Hippocampal formation (tissue), 2 donors: ENCODE data around the gene PLCB2.

Experiments
- DNase-seq, 2 donors: peaks; one replicate each; lab custom pipeline; 2025; lab: John Stamatoyannopoulos, UW

PLCB2 gene

DNA sequence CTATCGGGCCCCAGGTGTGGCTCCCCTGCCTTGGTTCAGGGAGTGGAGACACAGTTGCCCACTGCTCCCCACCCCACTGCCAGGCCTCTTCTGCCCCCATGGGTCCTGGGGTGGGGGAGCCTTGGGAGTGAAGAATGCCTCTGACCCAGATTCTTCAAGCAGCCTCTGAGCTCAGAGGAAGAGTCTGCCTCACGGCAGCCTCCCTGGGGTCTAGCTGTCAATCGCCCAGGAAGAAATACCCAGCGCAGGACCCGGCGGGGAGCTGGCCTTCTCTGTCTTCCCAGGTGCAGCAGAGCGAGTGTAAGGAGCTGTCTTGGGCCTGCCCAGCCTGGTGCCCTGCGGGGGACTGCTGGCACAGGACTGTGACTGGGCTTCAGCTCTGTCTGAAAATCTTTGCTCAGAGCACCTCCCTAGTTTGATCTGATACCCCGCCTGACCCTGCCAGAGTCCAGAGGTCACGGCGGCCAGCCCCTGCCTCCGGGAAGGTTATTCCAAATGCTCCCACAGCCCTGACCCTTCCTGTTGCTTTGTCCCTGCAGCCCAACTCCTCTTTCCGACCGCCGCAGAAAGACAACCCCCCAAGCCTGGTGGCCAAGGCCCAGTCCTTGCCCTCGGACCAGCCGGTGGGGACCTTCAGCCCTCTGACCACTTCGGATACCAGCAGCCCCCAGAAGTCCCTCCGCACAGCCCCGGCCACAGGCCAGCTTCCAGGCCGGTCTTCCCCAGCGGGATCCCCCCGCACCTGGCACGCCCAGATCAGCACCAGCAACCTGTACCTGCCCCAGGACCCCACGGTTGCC, 35.9 kb downstream of the PLCB2 start:
- DNase-seq, result no peak

DNA sequence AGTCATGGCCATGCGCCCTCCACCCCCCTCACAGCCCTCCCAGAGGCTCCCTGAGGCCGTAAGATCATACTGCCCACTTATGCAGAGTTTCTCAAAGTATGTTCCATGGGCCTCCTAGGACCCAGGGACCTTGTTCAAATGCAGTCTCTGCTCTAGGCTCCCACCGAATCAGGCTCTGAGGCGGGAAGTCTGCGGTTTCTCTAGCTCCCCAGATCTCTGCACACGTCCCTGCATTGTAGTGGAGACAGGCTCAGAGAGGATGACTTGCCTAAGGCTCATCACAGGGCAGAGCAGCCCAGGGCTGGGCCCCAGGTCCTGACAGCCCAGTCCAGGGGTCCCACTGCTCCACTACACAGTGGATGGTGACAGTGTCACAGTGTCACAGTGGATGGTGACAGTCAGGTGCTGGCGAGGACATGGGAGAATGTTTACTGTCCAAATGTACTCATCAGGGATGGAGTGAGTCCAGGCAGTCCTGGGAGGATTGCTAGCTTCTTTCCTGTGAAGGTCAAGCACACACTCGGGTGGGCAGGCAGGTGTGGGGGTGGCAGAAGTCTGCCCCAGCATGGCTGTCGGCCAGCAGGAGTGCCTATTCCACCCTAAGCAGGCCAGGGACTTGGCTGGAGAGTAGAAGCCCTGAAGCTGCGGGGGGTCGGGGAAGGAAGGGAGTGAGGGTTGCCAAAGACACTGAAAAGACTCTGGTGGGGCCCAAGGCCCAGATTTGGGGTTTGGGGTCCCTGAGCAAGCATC, 37.3 kb downstream of the PLCB2 start:
- DNase-seq, result no peak

DNA sequence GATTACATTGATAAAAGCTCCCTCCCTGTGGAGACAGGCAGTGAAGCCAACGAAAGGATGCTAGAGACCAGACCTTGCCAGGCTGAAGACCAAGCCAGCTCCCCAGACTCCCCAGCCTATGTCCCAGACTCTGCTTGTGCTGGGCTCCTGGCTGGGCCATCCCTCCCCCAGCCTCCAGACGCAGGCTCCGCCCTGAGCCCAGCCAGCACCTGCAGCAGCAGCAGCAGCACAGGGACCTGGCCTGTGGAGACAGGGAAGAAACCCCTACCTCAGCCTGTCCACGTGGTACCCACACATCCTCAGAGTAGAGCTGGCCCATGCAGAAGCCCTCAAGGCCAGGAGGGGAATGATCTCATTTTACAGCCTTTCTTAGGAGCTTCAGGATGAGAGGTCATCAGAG, 38.1 kb downstream of the PLCB2 start:
- DNase-seq, result no peak

DNA sequence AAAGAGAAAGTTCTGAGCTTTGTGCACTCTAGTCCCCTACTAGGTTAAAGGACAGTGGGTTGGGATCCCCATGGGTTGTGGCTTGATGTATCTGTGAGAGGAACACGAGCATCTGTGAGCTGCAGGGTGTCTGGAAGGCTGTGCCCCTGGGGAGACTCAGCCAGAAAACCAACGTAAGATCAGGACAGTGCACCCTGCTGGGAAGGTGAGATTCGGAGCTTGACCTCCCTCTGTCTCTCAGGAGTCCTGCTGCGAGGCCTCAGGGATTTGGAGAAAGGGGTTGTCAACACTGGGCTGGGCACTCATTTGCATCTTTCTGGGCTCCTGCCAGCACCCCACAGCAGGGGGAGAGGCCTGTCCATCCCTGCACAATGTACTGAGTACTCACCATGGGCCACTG, 40.1 kb downstream of the PLCB2 start:
- no peak for DNase-seq

DNA sequence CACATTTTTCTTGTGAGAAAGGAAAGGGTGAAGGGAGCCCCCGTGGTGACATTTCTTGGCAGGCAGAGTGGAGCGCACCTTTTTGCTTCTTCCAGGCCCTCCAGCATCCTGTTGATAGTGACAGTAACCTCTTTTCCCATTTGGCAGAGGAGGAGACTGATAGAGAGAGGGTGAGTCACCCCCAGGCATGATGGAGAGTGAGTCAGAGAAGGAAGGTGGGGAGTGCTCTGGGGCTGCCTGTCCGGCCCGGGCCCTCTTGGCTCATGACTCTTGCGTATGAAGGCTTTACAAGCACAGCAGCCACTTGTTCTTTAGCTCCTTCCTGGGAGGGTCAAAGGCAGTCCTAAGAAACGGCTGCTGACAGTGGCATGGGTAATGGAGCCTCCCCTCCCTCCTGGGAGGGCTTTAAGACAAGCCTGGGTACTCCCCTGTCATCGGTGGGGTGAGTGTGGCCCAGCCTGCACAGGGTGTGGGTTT, 40.9 kb downstream of the PLCB2 start:
- DNase-seq, result no peak

DNA sequence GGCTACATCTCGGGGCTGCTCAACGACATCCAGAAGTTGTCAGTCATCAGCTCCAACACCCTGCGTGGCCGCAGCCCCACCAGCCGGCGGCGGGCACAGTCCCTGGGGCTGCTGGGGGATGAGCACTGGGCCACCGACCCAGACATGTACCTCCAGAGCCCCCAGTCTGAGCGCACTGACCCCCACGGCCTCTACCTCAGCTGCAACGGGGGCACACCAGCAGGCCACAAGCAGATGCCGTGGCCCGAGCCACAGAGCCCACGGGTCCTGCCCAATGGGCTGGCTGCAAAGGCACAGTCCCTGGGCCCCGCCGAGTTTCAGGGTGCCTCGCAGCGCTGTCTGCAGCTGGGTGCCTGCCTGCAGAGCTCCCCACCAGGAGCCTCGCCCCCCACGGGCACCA, 41.9 kb downstream of the PLCB2 start:
- no peak for DNase-seq

DNA sequence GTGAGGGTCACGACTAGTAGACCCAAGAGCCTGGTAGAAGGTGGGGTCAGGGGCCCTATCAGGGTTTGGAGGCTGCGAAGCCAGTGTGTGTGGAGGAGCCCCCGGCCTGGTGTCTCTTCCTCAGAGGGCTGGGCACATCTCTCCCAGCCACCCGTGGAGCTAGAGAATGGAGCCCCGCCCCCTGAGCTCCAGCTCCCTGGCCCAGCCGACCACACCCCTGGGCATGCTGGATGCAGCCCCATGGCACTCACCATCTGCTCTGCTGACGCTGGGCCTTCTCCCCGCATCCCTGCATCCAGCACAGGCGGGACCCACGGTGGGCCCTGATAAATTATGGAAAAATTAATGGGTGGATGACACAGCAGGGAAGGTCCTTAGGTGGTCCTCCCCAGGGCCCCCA, 42.4 kb downstream of the PLCB2 start:
- no peak for DNase-seq

DNA sequence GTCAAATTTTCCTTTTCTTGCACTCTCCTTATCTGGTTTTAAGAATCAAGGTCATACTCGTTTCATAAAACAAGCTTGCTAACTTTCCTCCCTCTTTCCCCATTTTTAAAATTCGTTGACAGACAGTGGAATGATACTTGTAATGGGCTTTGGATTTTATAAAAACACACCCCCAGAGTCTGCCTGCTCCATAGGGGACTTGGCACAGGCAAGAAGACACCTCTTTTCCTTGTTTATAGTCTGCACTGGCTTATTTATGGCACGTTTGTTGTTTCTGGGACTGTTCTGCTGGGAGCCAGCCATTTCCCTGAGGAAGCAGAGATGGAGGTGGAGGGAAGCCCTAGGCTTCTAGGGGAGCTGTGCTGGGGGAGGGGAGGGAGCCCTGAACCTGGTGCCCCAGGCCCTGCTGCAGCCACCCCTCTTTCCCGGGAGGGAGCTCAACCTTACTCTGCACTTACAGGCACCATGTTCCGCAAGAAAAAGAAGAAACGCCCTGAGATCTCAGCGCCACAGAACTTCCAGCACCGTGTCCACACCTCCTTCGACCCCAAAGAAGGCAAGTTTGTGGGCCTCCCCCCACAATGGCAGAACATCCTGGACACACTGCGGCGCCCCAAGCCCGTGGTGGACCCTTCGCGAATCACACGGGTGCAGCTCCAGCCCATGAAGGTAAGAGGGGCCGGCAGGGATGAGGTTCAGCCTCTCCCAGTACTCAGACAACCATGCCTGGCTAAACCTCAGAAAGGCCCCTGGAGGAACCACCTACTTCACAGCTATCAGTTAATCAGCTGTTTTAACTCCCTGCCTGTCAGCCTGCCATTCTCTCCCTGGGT, 43.2 kb downstream of the PLCB2 start:
- DNase-seq, result no peak

DNA sequence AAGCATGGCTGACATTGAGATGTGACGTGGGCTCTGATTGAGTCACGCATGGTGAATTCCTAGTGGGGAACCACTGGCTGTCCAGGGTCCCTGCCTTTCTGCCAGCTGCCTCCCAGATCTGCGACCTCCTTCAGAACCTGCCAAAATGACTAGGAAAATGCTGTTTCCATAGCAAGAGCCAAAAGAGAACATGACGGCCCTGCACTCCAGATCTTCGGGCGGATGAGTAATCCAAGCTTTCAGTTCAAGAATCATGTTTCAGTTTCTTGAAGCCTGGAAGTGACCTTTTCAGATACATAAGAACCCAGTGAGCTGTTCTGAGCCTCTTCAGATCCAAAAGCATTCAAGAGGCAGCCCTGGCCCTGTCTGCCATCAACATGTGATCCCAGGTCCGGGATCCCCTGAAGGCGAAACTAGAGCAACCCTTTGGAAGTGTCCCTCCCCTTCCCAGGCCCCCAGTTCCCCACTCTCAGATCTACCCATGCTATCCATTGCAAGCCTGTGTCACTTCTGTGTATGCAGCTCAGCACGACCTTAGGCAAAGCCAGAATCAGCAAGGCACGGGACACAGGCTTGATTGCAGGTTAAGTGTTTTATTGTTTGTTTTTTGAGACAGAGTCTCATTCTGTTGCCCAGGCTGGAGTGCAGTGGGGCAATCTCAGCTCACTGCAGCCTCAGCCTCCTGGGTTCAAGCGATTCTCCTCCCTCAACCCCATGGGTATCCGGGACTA, 44.5 kb downstream of the PLCB2 start:
- DNase-seq, result no peak

DNA sequence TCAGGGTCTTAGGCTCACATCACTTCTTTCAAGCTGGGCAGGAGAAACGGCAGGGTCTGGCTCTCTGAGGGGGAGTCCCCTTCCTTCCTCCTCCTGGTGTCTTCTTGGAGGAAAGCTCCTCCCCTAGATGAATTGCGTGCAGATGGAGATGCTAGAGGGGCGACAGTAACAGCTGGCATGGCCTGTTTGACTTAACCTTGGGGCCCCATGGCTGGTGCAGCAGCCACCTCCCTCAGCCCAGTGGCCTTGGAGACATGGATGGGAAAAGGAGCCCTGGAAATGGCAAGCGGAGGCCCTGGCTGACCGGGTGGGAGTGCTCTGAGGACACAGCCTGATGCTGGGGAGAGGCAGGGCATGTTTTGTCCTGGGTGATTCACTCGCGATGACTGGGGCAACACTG, 48.7 kb downstream of the PLCB2 start:
- DNase-seq, result no peak

DNA sequence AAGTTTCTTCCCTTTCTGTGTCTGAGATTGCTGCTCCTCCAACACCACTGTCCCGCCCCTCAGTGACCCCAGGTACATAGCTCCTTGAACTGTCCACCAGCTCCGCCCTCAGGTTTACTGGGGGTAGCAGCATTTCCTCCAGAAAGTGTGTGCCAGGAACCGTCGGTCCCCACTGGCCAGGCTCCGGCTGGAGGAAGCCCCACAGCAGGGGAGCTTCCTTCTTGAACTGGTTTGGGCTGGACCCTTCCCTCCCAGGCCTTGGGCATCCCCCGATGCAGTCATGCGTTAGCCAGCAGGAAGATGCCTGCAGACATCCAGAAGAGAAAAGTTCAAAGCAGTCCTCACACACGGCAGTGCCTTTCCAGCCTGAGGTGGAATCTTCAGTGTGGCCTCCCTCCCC, 49.2 kb downstream of the PLCB2 start:
- no peak for DNase-seq

DNA sequence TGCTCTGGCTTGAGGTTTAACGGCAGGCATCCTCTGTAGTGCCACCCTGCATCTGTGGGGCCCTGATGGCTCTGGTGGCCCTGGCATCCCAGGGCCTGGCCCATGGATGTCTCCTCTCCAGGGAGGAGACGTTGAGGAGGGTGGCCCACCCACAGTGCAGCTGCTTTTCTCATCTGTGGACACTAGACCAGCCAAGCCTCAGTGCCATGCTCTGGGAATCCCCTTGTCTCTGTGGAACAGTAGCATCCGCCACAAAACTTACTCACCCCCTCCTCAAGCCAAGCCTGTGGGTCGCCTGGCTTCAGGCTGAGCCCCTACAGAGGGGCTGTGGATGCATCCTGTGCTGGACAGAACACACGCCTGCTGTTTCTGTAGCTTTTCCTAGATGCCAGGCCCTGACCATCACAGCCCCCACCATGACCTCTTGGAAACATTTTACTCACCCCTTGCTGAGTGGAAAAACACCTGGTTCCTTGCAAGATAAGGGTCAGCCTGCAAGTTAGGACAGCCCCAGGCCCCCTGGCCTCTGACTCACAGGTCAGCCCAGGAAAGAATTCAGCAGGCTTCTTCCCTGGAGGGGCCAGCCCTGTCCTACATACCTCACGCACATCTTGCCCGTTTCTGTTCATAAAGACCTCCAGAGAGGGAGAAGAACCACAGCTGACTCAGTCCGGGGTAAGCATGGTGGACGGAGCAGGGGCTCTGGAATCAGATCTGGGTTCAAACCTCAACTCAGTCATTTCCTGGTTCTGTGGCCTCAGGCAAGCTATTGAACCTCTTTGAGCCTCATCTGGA, 49.9 kb downstream of the PLCB2 start:
- no peak for DNase-seq

DNA sequence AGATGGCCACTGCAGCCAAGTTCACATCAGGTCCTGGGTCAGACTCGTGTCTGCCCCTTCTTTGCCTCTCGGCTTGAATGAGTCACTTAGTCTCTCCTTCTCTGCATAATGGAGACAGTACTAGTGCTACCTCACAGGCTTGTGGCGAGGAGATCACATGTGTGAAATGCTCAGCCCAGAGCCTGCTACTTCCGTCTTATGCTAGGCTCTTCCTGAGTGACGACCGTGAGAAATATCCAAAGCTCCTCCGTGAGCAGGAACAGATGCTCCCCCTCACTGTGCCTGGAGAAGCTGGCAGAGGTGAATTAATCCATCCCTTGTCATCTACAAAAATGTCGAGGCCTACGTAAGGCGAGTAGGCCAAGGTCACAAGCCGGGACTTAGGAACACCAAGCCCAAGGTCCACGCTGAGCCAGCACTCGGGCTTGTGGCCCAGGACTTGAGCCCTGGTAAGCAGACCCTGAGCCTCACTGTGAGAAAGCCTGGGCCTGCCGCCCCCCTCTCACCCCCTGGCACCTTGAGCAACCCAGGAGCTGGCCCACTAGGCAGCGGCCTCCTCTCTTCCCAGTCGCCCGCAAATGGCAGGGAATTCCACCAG, 51.0 kb downstream of the PLCB2 start:
- no peak for DNase-seq

DNA sequence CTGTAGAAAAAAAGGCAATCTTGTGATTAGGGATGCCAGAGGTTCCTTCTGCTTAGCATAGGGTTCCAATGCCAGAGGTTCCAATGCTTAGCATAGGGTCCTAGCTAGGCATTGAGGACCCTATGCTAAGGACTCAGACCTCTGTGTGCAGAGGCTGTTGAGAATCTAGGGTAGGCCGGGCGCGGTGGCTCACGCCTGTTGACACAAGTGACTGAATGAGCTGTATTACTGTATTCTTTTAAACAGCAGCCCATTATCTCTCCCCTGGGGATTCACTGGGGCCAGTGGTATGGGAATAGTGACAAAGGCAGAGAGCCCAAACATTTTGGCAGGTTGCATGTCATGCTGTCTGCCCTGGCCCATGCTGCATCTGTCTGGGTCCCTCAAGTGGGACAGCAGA, 52.7 kb downstream of the PLCB2 start:
- DNase-seq, result no peak

DNA sequence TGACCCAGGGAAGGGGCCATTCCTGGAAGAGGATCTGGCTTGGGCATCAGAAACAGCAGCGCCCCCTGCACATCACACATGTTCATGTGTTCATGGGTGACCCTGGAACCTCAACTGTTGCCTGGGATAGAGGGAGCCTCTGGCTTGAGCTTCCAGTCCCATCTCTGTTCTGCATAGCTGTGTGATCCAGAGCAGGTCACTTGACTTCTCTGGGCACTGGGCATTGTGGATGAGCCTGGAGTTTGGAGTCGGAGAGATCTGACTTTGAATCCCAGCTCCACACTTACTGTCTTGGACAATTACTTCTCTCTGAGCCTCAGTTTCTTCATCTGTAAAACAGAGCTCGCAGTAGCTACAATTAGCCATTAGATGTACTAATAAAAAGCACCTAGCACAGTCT, 53.3 kb downstream of the PLCB2 start:
- no peak for DNase-seq

DNA sequence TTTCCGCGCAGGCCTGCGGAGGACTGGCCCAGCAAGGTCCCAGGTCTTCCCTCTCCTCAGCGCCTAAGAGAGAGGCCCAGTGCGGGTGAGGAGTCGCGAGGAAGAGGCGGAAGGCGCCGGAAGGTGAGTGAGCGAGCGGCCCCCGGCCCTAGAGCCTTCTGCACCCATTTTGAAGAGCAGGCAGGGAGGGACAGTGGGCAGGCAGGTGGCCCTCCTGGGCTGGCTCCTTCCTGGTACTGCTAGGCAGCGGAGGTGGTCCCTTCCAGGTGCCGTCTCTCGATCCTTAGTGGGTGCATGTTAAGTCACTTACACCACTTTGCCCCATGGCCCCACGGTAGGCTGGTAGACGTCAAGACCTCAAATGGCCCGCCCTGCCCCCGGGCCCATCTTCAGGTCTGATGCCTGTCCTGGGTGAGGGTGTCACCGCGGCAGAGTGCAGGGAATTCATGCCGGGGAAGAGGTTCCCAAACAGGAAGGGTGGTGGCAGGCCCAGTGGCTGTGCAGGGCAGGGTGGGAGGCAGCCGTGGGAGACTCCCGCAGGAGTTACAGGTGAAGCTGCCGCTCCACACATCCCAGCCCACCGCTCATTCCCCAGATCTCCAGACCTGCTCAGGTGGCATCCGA, 54.5 kb downstream of the PLCB2 start:
- no peak for DNase-seq

DNA sequence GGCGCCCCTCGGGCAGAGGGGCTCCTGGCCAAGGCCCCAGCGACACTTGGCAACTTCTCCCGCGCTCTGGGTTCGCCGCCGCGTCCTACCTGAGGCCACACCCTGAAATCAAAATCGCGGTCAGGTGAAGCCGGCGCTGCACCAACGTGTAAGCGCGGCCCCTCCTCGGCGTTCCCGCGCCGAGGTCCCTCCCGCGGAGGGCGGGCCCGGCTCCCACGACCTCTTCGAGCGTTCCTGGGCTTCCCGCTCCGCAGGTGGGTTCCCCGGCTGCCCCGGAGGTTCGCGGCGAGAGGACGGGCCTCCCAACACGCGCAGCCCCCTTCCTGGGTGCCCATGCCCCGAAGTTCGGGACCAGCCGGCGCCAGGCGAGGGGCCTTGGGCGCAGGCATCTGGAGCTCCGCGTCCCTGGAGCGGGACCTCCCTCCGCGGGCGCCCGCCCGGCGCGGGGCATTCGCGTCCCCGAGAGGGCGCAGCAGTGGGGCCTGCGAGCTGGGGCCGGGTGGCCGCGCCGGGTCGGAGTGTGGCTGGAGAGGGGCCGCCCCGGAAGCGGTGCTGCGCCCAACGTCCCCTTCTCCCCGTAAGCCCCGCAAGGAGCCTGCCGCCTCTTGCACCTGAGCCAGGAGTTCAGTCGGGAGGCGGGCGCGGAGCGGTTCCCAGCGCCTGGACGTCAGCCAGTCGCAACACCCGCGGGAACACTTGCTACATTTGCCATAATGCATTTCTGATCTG, 55.1 kb downstream of the PLCB2 start:
- DNase-seq, result no peak

DNA sequence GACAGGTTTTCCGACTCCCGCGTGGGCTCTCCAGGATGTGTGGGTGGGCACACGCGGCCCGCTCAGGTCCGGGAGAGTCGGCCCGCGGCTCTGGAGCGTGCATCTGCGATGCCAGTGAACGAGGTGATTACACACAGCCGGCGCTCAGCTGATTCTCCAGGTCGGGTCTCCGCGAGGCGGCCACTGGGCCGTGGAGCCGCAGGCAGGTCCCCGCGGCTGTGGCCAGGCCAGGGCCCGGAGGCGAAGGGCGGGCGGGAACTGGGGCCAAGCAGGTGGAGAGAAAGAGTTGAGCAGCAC, 55.6 kb downstream of the PLCB2 start:
- DNase-seq, result no peak

DNA sequence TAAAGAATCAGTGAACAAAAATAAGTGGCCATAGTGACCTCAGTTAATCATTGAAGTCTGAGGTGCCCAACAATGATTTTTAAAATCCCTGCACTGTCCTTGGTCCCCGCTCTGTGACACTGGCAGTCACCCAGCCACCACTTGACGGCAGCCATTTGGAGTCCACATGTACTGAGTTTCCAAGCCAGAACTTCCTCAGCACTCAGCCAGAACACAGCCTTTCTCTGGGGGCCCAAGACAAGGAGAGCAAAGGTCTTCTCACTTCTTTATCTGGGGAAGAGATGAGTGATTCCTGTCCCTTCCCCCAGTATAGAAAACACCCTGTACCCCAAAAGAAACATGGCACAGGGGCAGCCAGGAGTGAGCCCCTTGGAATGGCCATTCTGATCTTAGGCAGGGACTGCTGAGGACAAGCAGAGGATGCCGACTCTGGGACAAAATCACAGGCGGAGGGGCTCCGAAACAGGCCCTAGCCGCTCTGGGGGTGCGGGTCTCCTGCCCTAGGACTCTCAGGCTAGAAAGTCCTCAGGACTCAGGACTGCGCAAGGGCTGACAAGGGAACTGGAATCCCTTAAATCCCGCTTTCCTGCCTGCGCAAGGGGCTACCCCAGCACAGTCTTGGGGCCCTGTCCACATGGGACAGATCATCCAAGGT, 56.1 kb downstream of the PLCB2 start:
- DNase-seq, result no peak
